Measurements from ENCODE around the gene TRIM9.

TRIM9 gene

DNA sequence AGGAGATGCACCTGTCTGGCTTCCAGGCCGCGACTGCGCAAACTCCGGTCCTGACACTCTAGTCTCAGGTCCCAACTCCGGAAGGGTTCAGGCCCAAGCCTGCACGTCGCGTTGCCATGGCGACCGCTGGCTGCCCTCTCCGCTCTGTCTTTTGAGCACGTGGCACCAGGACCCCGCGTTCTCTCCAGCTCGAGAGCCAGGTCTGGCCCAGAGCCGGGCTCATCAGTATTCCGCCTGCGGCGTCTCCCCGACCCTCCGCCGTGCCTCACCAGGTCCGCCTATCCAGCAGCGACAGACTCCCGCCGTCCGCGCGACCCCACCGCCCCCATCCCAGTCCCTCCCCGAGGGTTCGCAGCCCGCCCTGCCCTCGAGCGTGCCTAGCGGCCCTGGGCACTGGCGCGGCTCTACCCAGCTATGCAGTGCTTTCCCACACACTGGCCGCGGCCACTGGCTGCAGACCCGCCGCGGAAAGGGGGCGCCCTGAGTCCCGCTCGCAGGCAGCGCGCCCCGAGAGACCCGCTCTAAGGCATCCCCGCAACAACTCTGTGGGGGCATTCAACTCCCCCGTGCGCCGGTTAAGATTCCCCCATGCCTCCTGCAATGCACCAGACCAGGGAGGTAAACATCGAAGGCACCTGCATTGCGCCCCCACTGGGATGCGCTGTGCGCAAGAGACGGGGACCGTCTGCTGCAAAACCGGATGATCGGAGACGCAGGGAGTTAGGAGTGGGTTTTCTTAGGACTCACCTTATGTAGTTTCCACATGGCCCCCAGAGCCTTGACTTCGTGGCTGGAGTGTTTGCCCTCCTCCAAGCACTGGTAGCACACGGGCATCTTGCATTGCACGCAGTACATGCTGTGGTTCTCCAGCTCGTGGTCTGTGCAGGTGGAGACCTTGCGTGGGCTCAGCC is 1.3 kb downstream of the TRIM9 start:
- no peak for DNase-seq (ENCODE audit: low read depth)

- no peak for DNase-seq (ENCODE audit: low read depth)
Measured at GRCh38 chr14:51092965-51093364, 1.9 kb downstream of the TRIM9 start.

DNA sequence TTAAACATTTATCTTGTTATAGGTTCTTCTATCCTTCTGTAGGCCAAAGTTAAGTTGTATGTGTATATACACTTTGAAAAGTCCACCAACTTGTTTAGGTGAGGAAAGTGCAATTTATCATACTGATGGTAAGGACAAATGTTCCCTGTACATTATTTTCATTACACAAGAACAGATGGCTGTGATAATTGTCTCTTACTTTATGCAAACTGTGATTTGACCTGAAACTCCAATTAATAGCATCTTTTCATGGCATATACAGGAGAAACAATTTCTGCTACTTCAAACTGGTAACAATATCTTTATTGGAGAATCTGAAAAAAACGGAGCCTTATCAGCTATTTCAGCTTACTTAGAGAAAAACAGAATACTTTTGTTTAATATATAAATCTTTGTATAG is 5.6 kb downstream of the TRIM9 start:
- no peak for DNase-seq (ENCODE audit: low read depth)

DNA sequence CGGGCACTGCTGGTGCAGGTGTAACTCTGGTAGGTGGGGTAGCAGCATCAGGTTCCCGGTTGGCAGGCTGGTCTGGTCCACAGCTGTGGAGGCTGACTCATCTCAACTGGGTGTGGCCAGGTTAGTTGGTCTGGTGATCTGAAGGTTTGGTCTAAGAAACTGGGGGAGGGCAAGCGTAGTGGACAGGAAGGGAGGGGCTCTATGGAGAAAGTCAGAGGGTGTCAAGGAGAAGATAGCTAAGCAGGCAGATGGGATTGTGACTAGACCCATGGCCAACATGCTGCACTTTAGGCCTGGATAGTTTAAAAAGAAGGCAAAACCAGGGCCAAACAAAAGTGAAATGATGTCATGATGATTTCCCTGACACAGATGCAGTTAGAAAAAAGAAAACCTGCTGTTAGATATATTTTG is 7.9 kb downstream of the TRIM9 start:
- no peak for DNase-seq (ENCODE audit: low read depth)

- no peak for DNase-seq (ENCODE audit: low read depth)
Measured at GRCh38 chr14:51086044-51086443, 8.9 kb downstream of the TRIM9 start.

DNA sequence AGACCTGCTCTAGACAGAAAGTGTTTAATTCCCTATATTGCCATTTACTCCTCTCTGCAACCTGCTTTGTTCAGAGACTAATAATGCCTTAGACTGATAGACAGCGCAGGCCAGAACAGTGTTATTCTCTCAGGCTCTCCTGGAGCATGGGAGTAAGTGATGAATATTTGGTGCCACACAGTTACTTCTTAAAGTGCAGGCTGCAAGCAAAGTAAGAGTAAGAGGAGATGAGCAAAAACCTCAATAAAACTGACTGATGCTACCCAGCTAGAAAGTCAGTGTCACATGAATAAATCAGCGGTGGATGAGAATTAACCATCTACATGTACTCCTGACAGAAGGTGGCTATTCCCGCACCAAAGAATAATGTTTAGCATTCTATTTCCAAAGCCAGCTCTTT is 9.9 kb downstream of the TRIM9 start:
- DNase-seq (ENCODE audit: low read depth) = no peak

DNA sequence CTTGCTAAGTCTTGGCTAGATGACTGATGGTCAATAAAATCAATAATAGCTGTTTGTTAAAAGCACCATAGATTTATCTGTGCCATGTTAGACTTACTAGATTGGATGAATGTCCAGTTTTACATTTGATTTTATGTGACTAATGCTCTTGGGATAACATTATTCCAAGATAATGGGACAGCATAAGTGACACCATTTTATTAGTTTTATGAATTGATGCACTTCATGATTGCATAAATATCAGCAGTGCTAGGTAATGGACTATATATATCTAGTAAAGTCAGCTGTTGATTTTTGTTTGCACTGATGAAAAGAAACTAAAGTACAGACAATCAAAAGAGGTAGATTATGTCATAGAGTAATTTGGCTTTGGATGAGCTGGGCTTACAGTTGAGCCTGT is 10.4 kb downstream of the TRIM9 start:
- no peak for DNase-seq (ENCODE audit: low read depth)

DNA sequence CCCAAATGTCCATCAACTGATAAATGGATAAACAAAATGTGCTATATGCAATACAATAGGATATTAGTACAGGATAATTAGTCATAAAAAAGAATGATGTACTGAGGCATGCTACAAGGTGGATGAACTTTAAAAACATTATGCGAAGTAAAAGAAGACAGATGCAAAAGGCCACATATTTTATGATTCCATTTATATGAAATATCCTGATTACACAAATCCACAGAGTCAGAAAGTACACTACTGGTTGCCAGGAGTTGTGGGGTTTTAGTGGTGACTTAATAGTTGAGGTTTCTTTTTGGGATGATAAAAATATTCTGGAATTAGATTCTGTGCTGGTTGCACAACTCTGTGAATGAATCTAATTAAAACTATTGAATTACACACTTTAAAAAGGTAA is 12.6 kb downstream of the TRIM9 start:
- no peak for DNase-seq (ENCODE audit: low read depth)

DNA sequence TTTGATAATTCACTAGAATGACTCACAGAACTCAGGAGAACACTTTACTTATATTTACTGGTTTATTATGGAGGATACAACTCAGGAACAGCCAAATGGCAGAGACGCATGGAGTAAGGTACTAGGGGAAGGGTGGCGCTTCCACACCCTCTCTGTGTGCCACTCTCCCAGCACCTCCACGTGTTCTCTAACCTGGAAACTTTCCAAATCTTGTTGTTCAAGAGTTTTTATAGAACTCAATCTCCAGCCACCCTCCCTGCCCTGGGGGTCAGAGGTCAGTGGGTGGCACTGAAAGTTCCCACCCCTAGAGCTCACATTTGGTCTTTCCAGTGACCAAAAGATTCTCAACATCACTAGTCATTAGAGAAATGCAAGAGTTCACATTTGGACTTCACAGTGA is 13.2 kb downstream of the TRIM9 start:
- no peak for DNase-seq (ENCODE audit: low read depth)

DNA sequence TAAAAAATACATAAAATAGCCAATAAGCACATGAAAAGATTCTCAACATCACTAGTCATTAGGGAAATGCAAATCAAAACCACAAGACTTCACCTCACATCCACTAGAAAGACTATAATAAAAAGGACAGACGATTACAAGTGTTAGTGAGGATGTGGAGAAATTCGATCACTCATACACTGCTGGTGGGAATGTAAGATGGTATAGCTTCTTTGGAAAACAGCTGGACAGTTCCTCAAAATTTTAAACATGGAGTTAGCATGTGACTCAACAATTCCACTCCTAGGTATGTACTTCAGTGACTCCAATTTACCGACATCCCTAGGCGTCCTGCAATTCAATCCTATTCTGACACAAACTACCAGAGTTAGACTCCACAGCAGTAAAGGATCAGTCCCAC is 13.7 kb downstream of the TRIM9 start:
- DNase-seq (ENCODE audit: low read depth) = no peak

GRCh38 chr14:51080645-51081044 is 14.3 kb downstream of the TRIM9 start:
- DNase-seq (ENCODE audit: low read depth) = no peak

DNA sequence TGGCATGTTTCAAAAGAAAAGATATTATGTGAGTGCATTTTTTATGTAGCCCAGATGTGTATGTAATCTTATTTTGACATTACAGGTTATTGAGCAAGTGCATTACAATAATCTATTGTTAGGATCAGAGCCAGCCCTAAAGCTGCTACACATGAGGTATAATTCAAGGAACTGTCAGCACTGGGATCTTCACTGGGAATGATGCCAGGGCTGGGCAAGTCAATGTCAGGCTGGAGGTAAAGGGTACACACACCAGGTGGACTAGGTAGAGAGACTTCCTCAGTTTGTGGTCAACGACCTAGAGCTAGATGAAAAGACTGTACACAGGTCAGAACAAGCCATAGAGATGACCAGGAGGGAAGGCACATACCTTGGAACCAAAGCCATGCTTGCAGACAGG is 15.4 kb downstream of the TRIM9 start:
- DNase-seq (ENCODE audit: low read depth) = no peak

- DNase-seq (ENCODE audit: low read depth) = no peak
Measured at GRCh38 chr14:51079085-51079484, 15.8 kb downstream of the TRIM9 start.

- no peak for DNase-seq (ENCODE audit: low read depth)
Measured at GRCh38 chr14:51074701-51075385, 20.1 kb downstream of the TRIM9 start.

GRCh38 chr14:51073731-51074130 is 21.2 kb downstream of the TRIM9 start:
- DNase-seq (ENCODE audit: low read depth) = no peak

DNA sequence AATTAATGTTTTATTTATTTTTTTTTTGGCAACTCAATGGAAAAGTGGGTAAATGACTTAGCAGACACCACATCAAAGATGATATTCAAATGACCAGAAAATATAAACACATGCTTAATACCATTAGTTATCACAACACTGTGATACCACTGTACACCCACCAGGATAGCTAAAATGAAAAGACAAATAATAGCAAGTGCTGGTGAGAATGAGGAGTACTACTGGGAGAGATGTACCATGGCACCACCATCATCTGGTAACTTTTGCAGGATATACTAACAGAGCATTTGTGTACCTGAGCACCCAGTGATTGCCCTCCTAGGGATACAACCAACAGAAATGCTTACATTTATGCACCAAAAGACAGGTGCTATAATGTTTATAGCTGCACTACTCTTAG is 21.9 kb downstream of the TRIM9 start:
- no peak for DNase-seq (ENCODE audit: low read depth)

DNA sequence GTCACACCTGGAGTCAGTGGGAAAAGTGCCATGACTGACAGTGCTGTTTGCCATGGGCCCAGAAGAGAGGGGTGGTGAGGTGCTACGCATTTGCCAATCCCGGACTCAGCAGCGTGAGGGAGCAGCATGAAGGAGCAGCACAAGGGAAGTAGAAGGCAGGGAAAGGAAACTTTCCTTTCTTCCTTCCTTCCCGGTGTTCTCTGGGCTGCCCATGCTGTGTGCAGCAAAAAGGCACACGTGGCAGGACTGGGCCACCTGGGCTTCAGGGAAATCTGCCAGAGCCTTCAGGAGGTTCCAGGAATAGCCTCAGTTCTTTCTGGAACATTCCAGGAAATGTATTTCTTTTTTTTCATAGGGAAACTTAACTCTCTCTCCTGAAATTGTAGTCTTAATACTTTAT is 23.0 kb downstream of the TRIM9 start:
- DNase-seq (ENCODE audit: low read depth) = no peak

DNA sequence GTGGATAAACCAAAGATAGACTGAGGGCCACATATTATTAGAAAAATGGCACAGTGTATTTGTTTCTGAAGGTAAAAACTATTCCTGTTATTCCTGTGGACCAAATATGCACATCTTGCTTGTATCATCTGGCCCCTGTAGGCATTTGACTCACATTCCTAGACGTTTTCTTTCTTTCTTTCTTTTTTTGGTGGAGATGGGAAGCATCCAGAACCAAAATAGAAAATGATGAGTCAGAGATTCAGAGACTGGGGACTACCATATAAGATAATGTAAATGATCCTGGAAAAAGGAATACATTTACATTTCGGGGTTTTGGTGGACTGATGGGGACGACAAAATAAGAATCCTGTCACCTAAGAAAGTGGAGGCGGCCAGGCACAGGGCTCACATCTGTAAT is 24.2 kb downstream of the TRIM9 start:
- DNase-seq (ENCODE audit: low read depth) = no peak

DNA sequence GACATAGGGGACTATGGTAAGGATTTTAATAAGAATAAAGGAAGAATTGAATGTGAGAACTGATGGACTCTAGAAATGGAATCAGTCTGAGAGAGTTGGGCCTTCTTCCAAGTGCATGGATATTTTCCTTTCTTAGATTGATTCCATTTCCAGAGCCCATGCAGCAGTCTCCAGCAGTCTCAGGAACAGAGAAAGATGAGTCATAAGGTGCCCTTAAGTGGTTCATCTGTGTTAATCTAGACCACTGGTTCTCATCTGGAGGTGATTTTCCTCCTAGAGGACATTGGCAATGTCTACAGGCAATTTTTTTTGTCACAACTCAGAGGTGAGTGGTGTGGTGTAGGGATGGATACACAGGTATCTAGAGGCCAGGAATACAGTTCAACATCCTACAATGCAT is 25.9 kb downstream of the TRIM9 start:
- DNase-seq (ENCODE audit: low read depth) = no peak

DNA sequence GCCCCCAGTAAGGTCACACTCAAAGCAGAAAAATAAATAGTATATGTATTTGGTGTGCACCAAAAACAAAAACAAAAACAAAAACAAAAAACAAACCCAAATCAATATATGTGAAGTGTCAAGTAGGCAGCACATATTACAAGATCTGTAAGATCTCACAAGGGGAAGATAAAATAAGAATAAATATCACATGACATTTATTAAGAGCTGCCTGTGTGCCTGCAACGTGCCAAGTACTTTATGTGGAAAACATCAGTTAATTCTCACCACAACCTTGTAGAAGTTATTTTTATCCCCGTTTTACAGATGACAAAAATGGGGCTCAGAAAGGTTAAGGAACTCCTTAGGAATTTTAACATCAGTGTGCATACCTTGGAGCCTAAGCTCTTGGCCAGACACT is 26.6 kb downstream of the TRIM9 start:
- no peak for DNase-seq (ENCODE audit: low read depth)

- DNase-seq (ENCODE audit: low read depth) = no peak
Measured at GRCh38 chr14:51067295-51067694, 27.6 kb downstream of the TRIM9 start.

GRCh38 chr14:51066576-51066975 is 28.3 kb downstream of the TRIM9 start:
- no peak for DNase-seq (ENCODE audit: low read depth)

- no peak for DNase-seq (ENCODE audit: low read depth)
Measured at GRCh38 chr14:51059032-51059431, 35.9 kb downstream of the TRIM9 start.

DNA sequence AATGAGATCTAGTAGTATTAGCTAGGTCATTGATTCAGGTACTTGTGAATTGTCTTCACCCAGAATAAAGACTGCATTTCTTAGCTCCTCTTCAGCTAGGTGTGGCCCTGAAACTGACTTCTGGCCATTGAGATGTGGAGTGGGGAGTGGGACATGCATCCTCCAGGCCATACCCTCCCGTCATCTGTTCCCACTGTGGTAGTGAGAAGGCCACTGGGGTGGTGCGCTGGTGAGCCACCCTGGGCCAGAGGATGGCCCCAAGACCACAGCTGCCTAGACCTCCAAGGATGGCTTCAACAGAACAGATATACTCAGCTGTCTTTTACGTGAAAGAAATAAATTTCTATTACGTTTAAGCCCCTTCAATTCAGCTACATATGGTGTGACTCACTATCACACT is 36.5 kb downstream of the TRIM9 start:
- DNase-seq (ENCODE audit: low read depth) = no peak
